Measurements from ENCODE around the gene DGKA. TPM values are rescaled to one million over a fixed set of nuclear protein-coding genes. Genes with fewer than 3 reads are reported as not detected.
A peak's percentile ranks its signal among the peaks of the same experiment; 100 is the strongest.

Gene DGKA
- total and polyA plus RNA-seq, 2 of the 13 experiments (the other 11 are each of a cell fraction or from before 2014, with no cell fraction given) = 2.4 to 5.4 TPM

DNA sequence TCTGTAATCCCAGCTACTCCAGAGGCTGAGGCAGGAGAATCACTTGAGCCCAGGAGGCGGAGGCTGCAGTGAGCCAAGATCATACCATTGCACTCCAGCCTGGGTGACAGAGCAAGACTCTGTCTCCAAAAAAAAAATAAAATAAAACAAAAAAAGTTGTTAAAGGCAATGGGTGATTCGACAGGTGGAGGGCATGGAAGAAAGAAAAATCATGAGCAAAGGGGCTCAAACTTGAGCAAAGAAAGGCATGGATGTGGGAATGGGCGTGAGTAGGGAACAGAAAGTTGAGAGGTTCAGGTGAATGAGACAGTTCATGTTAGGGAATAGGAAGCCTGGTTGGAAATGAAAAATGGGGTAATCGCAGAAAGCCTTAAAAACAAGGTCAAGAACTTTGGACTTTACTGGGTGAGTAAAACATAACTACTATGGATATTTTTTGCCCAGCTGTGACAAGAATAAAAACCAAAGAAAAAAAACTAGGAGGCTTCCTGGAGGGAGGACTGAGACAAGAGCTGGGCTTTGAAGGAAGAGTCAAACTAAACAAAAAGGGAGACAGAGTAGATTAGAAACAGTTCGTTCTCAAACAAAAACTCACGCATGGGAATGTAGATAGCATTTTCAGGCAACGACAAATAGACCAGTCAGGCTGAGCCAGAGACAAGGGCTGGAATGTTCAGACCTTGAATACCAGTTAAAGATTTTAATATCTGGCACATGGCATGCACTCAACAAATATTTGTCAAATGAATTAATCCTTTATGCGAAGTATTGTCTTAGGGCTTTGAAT, 22.0 kb upstream of the DGKA start (continued):
- TF ChIP-seq KIAA2018 (CRISPR knock-in tag; IDR thresholded peaks at IDR 0.05; ENCODE audit: borderline replicate concordance) (no peak), NFYC (CRISPR knock-in tag; IDR thresholded peaks at IDR 0.05) (0 out of 2 replicates have a peak, but pooled peaks have one; percentile 4), RORA (CRISPR knock-in tag; IDR thresholded peaks at IDR 0.05) (no peak), NR2C2 (CRISPR knock-in tag; IDR thresholded peaks at IDR 0.05; ENCODE audit: borderline replicate concordance) (no peak), ZFP36 (IDR thresholded peaks at IDR 0.05; ENCODE audit: borderline replicate concordance, low read depth, low read length, partially characterized antibody) (no peak), U2AF1 (optimal IDR thresholded peaks at IDR 0.05; ENCODE audit: low read depth, low read length) (no peak), ZC3H13 (CRISPR knock-in tag; IDR thresholded peaks at IDR 0.05) (no peak), HDAC6 (IDR thresholded peaks at IDR 0.05; ENCODE audit: low read depth, low read length) (no peak), ZNF678 (CRISPR knock-in tag; IDR thresholded peaks at IDR 0.05) (no peak), POLR2AphosphoS2 (IDR thresholded peaks at IDR 0.05; ENCODE audit: low read depth, low read length) (no peak), PHF21A (CRISPR knock-in tag; IDR thresholded peaks at IDR 0.05) (no peak), POGK (CRISPR knock-in tag; conservative IDR thresholded peaks at IDR 0.05) (no peak), TEAD2 (CRISPR knock-in tag; IDR thresholded peaks at IDR 0.05) (no peak)
- TF ChIP-seq, protein P1, sequence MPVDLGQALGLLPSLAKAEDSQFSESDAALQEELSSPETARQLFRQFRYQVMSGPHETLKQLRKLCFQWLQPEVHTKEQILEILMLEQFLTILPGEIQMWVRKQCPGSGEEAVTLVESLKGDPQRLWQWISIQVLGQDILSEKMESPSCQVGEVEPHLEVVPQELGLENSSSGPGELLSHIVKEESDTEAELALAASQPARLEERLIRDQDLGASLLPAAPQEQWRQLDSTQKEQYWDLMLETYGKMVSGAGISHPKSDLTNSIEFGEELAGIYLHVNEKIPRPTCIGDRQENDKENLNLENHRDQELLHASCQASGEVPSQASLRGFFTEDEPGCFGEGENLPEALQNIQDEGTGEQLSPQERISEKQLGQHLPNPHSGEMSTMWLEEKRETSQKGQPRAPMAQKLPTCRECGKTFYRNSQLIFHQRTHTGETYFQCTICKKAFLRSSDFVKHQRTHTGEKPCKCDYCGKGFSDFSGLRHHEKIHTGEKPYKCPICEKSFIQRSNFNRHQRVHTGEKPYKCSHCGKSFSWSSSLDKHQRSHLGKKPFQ (CRISPR knock-in tag; IDR thresholded peaks at IDR 0.05; ENCODE audit: insufficient replicate concordance) = no peak
- TF ChIP-seq, protein P2, sequence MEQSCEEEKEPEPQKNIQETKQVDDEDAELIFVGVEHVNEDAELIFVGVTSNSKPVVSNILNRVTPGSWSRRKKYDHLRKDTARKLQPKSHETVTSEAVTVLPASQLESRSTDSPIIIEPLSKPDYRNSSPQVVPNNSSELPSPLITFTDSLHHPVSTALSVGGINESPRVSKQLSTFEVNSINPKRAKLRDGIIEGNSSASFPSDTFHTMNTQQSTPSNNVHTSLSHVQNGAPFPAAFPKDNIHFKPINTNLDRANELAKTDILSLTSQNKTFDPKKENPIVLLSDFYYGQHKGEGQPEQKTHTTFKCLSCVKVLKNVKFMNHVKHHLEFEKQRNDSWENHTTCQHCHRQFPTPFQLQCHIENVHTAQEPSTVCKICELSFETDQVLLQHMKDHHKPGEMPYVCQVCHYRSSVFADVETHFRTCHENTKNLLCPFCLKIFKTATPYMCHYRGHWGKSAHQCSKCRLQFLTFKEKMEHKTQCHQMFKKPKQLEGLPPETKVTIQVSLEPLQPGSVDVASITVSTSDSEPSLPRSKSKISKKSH (CRISPR knock-in tag; IDR thresholded peaks at IDR 0.05; ENCODE audit: borderline replicate concordance) = no peak
